ENCODE results near the gene GRB10.

DNA sequence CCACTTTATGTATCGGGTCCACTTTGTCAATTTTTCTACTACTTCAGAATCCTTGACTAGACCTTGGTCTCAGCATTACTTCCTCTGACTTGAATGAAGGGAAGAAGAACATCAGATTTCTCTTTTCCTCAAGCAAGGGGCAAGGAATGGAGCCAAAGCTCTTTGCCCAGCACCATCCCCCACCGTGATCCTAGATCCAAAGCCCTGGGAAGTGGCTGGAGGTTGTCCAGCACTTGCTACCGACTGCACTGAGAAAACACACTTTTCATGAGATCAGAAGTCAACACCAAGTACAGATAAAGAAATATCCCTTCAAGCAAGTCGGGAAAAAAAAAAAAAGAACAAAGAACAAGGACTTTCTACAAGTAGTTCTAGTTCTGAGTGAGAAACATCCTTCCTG lies 115.4 kb downstream of the GRB10 start:
- TF ChIP-seq, protein P1, sequence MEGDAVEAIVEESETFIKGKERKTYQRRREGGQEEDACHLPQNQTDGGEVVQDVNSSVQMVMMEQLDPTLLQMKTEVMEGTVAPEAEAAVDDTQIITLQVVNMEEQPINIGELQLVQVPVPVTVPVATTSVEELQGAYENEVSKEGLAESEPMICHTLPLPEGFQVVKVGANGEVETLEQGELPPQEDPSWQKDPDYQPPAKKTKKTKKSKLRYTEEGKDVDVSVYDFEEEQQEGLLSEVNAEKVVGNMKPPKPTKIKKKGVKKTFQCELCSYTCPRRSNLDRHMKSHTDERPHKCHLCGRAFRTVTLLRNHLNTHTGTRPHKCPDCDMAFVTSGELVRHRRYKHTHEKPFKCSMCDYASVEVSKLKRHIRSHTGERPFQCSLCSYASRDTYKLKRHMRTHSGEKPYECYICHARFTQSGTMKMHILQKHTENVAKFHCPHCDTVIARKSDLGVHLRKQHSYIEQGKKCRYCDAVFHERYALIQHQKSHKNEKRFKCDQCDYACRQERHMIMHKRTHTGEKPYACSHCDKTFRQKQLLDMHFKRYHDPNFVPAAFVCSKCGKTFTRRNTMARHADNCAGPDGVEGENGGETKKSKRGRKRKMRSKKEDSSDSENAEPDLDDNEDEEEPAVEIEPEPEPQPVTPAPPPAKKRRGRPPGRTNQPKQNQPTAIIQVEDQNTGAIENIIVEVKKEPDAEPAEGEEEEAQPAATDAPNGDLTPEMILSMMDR (IDR thresholded peaks at IDR 0.05) = no peak
- no peak for TF ChIP-seq POLR2AphosphoS5 (IDR thresholded peaks at IDR 0.05)
